Skeletal muscle satellite cell (primary cell): ENCODE data around the gene ZNF638.
"Not testable (repeated sequence)": the region's sequence is repeated elsewhere in the genome, so short reads cannot be mapped to it uniquely, and the experiment has no call there.

Experiments used
- H3K27me3 ChIP-seq: 2 replicates; pipeline ENCODE4 v1.7.0; 2013; ENCODE audit warnings: low read length; ENCODE audit not compliant: control insufficient read depth, insufficient read depth
- H3K36me3 ChIP-seq: 2 replicates; pipeline ENCODE4 v1.7.0; 2013; ENCODE audit warnings: mild to moderate bottlenecking, control low read depth, low read length; ENCODE audit not compliant: insufficient read depth
- H3K4me1 ChIP-seq: 2 replicates; pipeline ENCODE4 v1.7.0; 2013; ENCODE audit warnings: low read length; ENCODE audit not compliant: control insufficient read depth, insufficient read depth
- H3K4me2 ChIP-seq: 2 replicates; pipeline ENCODE4 v1.7.0; 2013; ENCODE audit warnings: mild to moderate bottlenecking, low read length
- H3K4me3 ChIP-seq: 2 replicates; pipeline ENCODE4 v1.7.0; 2013; ENCODE audit warnings: low read length
- H3K9ac ChIP-seq: 2 replicates; pipeline ENCODE4 v1.7.0; 2013; ENCODE audit warnings: mild to moderate bottlenecking, low read depth, low read length, moderate library complexity
- H3K9me3 ChIP-seq: replicated peaks from 2 replicates; pipeline ENCODE4 v1.7.0; 2013; ENCODE audit warnings: mild to moderate bottlenecking, control low read depth, low read length

Gene ZNF638

GRCh38 chr2:71410696-71411095, 79.1 kb downstream of the ZNF638 start:
- Histone ChIP-seq H3K4me3 (no peak overlapping the region), H3K9ac (no peak overlapping the region), H3K36me3 (peaks cover 44% of the 10 kb centered on the region), H3K27me3 (no peaks in the 10 kb centered on the region), H3K9me3 (no peaks in the 10 kb centered on the region), H3K4me1 (no peaks in the 10 kb centered on the region), H3K4me2 (no peak overlapping the region)

- not testable (repeated sequence) for H3K4me2 ChIP-seq, H3K9ac ChIP-seq, H3K27me3 ChIP-seq, H3K9me3 ChIP-seq, H3K4me1 ChIP-seq, H3K4me3 ChIP-seq
- peaks cover 15% of the 10 kb centered on the region for H3K36me3 ChIP-seq
These were observed 85.3 kb downstream of the ZNF638 start for GRCh38 chr2:71416866-71417265.

DNA sequence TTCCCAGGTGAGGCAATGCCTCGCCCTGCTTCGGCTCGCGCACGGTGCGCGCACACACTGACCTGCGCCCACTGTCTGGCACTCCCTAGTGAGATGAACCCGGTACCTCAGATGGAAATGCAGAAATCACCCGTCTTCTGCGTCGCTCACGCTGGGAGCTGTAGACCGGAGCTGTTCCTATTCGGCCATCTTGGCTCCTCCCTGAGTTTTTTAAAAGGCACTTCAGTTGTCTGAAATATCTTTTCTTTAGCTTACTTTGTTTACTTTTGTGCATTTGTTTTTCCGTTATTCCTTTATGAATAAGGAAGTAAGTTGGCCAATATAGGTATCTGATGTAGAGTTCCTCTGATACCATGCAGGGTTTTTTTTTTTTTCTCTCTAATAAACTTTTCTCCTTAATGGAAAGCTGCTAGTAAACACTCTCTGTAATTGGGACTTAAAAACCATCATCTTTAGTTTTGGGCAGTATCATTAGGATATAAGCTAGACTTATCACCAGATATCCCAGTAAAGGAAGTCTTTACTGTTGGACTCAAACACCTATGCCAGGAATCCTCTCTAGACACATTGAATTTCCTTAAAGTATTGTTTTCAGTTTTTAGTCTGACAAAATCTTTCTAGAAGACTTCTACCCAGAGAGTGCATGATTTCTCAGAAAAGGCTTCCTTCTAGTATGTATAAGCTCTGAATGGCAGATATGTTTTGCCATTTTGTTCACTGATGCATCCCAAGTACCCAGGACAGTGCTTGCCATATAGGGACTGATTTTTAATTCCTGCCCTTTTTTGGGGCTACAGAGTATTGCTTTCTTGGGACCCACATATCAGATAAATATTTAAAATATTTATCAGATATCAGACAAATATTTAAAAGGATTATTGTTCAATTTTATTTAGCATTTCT, 86.0 kb downstream of the ZNF638 start:
- H3K36me3 ChIP-seq = peaks cover 18% of the 10 kb centered on the region
- H3K4me1 ChIP-seq = no peaks in the 10 kb centered on the region
- no peak overlapping the region for H3K9ac ChIP-seq
- H3K4me3 ChIP-seq = no peak overlapping the region
- no peak overlapping the region for H3K4me2 ChIP-seq
- no peaks in the 10 kb centered on the region for H3K27me3 ChIP-seq
- H3K9me3 ChIP-seq = no peaks in the 10 kb centered on the region

- no peaks in the 10 kb centered on the region for H3K9me3 ChIP-seq
- H3K36me3 ChIP-seq = peaks cover 33% of the 10 kb centered on the region
- H3K4me1 ChIP-seq = no peaks in the 10 kb centered on the region
- H3K9ac ChIP-seq = no peak overlapping the region
- no peak overlapping the region for H3K4me3 ChIP-seq
- no peak overlapping the region for H3K4me2 ChIP-seq
- H3K27me3 ChIP-seq = no peaks in the 10 kb centered on the region
These were observed 87.6 kb downstream of the ZNF638 start for GRCh38 chr2:71419145-71419544.

DNA sequence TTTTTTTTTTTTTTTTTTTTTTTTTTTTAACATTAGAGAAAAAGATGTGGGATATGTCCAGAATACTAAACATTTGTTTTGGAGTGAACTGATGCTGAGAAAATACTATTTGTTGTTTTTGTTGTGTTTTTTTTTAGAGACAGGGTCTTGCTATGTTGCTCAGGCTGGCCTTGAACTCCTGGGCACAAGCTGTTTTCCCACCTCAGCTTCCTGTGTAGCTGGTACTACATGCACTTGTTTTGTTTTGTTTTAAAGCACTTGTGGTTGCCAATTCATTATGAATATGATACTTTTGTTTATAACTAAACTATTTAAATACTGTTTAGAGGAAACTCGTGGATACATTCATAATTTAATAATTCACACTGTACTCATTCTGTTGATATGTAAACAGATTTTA, 88.4 kb downstream of the ZNF638 start:
- H3K9ac ChIP-seq = no peak overlapping the region
- no peaks in the 10 kb centered on the region for H3K27me3 ChIP-seq
- no peak overlapping the region for H3K4me3 ChIP-seq
- H3K9me3 ChIP-seq = no peaks in the 10 kb centered on the region
- H3K36me3 ChIP-seq = peaks cover 35% of the 10 kb centered on the region
- no peaks in the 10 kb centered on the region for H3K4me1 ChIP-seq
- no peak overlapping the region for H3K4me2 ChIP-seq

DNA sequence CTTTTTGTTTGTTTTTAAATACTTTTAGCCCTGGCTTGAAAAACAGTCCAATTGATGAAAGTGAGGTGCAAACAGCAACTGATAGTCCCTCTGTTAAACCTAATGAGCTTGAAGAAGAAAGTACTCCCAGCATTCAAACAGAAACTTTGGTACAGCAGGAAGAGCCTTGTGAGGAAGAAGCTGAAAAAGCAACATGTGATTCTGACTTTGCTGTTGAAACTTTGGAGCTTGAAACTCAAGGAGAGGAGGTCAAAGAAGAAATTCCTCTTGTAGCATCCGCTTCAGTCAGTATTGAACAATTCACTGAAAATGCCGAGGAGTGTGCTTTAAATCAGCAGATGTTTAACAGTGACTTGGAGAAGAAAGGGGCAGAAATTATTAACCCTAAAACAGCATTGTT, 91.2 kb downstream of the ZNF638 start:
- H3K27me3 ChIP-seq = no peaks in the 10 kb centered on the region
- H3K9ac ChIP-seq = no peak overlapping the region
- H3K4me1 ChIP-seq = no peaks in the 10 kb centered on the region
- H3K4me2 ChIP-seq = no peak overlapping the region
- H3K36me3 ChIP-seq = peaks cover 48% of the 10 kb centered on the region
- no peak overlapping the region for H3K4me3 ChIP-seq
- H3K9me3 ChIP-seq = no peaks in the 10 kb centered on the region

DNA sequence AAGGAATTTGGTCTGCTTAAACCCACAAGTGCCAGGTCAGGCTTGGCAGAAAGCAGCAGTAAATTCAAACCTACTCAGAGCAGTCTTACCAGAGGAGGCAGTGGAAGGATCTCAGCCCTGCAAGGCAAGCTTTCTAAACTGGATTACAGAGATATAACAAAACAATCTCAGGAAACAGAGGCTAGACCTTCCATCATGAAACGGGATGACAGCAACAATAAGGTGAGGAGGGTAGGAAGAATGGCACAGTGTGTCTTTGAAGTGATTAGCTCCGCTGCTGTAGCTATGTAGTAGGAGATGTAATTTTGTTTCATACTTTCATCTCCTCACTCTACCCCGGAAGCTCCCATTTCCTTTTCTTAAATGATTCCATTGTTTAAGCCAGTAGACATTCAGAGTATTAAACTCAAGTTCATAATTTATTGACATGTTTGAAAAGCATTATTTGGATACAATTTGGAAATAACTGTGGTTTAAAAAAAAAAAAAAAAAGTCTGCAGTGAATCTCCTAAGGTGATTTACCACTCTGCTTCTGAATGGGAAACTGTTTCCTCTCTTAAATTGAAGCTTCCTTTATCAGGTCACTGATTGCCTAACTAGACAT, 92.3 kb downstream of the ZNF638 start:
- no peaks in the 10 kb centered on the region for H3K9me3 ChIP-seq
- H3K4me2 ChIP-seq = no peak overlapping the region
- no peak overlapping the region for H3K4me3 ChIP-seq
- H3K27me3 ChIP-seq = no peaks in the 10 kb centered on the region
- H3K9ac ChIP-seq = no peak overlapping the region
- peaks cover 50% of the 10 kb centered on the region for H3K36me3 ChIP-seq
- H3K4me1 ChIP-seq = no peaks in the 10 kb centered on the region

- H3K4me3 ChIP-seq = no peak overlapping the region
- no peaks in the 10 kb centered on the region for H3K27me3 ChIP-seq
- H3K4me2 ChIP-seq = no peak overlapping the region
- no peaks in the 10 kb centered on the region for H3K9me3 ChIP-seq
- no peaks in the 10 kb centered on the region for H3K4me1 ChIP-seq
- no peak overlapping the region for H3K9ac ChIP-seq
- H3K36me3 ChIP-seq = peaks cover 68% of the 10 kb centered on the region
These were observed 95.1 kb downstream of the ZNF638 start for GRCh38 chr2:71426721-71427120.

DNA sequence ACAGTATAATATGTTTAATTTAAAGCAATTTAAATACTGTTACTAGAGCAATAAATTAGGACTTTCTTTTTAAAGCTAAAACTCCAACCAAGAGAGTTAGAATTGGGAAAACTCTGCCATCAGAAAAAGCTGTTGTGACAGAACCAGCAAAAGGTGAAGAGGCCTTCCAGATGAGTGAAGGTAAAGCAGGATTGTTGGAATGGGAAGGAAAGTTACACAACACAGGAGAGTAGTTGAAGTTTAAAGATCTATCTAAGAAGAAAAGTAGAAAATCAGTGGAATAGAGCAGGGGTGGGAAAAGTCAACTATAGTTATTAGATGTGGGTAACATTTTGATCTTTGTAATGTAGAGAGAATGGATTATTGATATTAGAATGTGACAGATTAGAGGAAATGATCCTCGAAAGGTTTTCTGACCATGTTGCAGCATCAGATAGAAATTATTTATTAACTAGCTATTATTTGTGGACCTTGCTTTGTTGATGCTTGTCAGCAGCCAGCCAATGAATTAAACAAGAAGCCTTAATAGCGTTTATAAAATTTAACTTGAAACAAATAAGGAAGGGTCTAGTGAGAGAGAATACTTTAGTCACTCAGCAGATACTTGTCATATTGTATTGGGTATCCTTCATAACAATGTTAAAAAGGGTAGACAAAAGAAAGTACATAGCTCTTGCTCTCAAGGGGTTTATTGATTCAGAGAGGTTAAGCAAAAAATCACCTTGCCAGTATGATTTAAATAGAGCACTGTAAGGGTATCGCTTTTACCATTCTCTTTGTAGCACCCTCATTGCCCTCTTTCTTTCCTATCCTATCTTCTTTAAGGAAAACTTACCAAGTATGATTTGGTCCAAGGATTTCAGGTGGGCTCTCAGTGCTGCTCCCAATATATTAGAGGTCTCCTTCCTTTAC, 97.1 kb downstream of the ZNF638 start:
- Histone ChIP-seq H3K4me1 (no peaks in the 10 kb centered on the region), H3K4me2 (no peak overlapping the region), H3K4me3 (no peak overlapping the region), H3K27me3 (no peaks in the 10 kb centered on the region), H3K9ac (no peak overlapping the region), H3K36me3 (peaks cover 71% of the 10 kb centered on the region), H3K9me3 (no peaks in the 10 kb centered on the region)

- H3K4me1 ChIP-seq, H3K4me2 ChIP-seq, H3K4me3 ChIP-seq, H3K9ac ChIP-seq, H3K27me3 ChIP-seq, H3K36me3 ChIP-seq, H3K9me3 ChIP-seq: not testable (repeated sequence)
These were observed 113.6 kb downstream of the ZNF638 start for GRCh38 chr2:71445142-71445541.

- no peak overlapping the region for H3K9ac ChIP-seq
- H3K4me2 ChIP-seq = no peak overlapping the region
- H3K27me3 ChIP-seq = peaks cover 2% of the 10 kb centered on the region
- H3K4me3 ChIP-seq = no peak overlapping the region
- H3K36me3 ChIP-seq = peaks cover 6% of the 10 kb centered on the region
- H3K9me3 ChIP-seq = no peaks in the 10 kb centered on the region
- no peaks in the 10 kb centered on the region for H3K4me1 ChIP-seq
These were observed 114.9 kb downstream of the ZNF638 start for GRCh38 chr2:71446505-71446904.
